Suprapubic skin (tissue), 4 donors: ENCODE measurements around the gene NRG4. TPM values are rescaled to one million over a fixed set of nuclear protein-coding genes. Genes with fewer than 3 reads are reported as not detected.

Source experiments
- DNase-seq, 2 donors: peaks; one replicate each; pipeline ENCODE4 v3.0.0-alpha.2; 2019; ENCODE audit warnings: low spot score in 2 of 2
- H3K27ac ChIP-seq: fragments of 200-600 bp; sonication (generic); one replicate; pipeline ENCODE4 v1.5.1; 2019
- H3K27me3 ChIP-seq: fragments of 200-600 bp; sonication (generic); one replicate; pipeline ENCODE4 v1.5.1; 2019
- H3K36me3 ChIP-seq: fragments of 200-600 bp; sonication (generic); one replicate; pipeline ENCODE4 v1.5.1; 2019
- H3K4me1 ChIP-seq: fragments of 200-600 bp; sonication (generic); one replicate; pipeline ENCODE4 v1.5.1; 2019
- H3K4me3 ChIP-seq: fragments of 200-600 bp; sonication (generic); one replicate; pipeline ENCODE4 v1.5.1; 2019; ENCODE audit warnings: mild to moderate bottlenecking
- H3K9me3 ChIP-seq: fragments of 200-600 bp; sonication (generic); one replicate; pipeline ENCODE4 v1.5.1; 2019
- CTCF ChIP-seq, 2 donors: fragments of 200-600 bp in 1 of 2; fragments of 450-650 bp in 1 of 2; sonication (generic) in 1 of 2; IDR thresholded peaks; one replicate each; pipeline ENCODE4 v1.5.1; 2016 to 2019; ENCODE audit warnings: antibody characterized with exemption in 2 of 2, mild to moderate bottlenecking in 1 of 2, moderate library complexity in 1 of 2
- EP300 ChIP-seq: sonication (generic); formaldehyde crosslinking; IDR thresholded peaks from one replicate; pipeline ENCODE4 v1.6.1; 2017; ENCODE audit warnings: antibody characterized with exemption
- POLR2A ChIP-seq, 2 donors: fragments of 450-650 bp; IDR thresholded peaks; one replicate each; pipeline ENCODE4 v1.6.1; 2017; ENCODE audit warnings: antibody characterized with exemption in 2 of 2, mild to moderate bottlenecking in 2 of 2, moderate library complexity in 2 of 2
- POLR2AphosphoS5 ChIP-seq, 3 donors: sonication (generic); formaldehyde crosslinking; IDR thresholded peaks; one replicate each; pipeline ENCODE4 v1.6.1; 2017; ENCODE audit warnings: antibody characterized with exemption in 3 of 3
- WGBS: methylation state at CpG from one replicate; pipeline ENCODE4 v1.1.5; 2018; 5-methylcytosine and 5-hydroxymethylcytosine counted together
- total RNA-seq, 4 donors: library from RNA; depleted of rRNA; stranded (reverse); fragments of >200 nt; gene quantifications; one replicate each; pipeline ENCODE4 v1.1.0, GENCODE V29; 2016

NRG4 gene
- total RNA-seq, 4 donors from 2014 or later = 0.17 to 4.6 (median 2.9) TPM

DNA sequence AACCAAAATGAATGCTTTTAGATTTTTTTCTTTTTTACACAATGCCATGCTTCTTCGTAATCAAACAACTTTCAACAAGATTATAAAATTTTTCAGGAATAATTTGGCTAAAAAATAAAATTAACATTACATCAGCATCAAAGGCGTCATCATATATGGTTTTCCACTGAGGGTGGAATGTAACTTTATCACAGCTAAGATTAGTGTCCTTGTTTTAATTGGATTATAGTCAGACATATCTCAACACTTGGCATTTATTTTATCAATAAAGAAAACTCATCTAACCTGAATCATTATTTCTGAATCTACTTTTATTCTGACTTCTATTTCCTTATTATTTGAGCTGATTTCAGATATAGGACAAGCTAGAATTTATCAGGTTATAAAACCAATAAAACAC, 1.6 kb downstream of the NRG4 start:
- H3K4me3 ChIP-seq = no peak overlapping the region
- H3K4me1 ChIP-seq = peaks cover 4% of the 10 kb centered on the region
- no peaks in the 10 kb centered on the region for H3K9me3 ChIP-seq
- WGBS = 78% methylated on average over 2 of the region's 2 CpGs
- no peaks in the 10 kb centered on the region for H3K36me3 ChIP-seq
- TF ChIP-seq CTCF (IDR thresholded peaks at IDR 0.05) = no peak
- no peak overlapping the region for H3K27ac ChIP-seq
- DNase-seq = no peak
- no peaks in the 10 kb centered on the region for H3K27me3 ChIP-seq

GRCh38 chr15:76006136-76006778, 6.0 kb downstream of the NRG4 start:
- no peaks in the 10 kb centered on the region for H3K36me3 ChIP-seq
- no peak for DNase-seq
- no peaks in the 10 kb centered on the region for H3K9me3 ChIP-seq
- 42% methylated on average over 2 of the region's 2 CpGs for WGBS
- no peak for TF ChIP-seq POLR2A (IDR thresholded peaks at IDR 0.05)
- no peaks in the 10 kb centered on the region for H3K27me3 ChIP-seq
- no peaks in the 10 kb centered on the region for H3K4me1 ChIP-seq
- H3K27ac ChIP-seq = no peak overlapping the region
- H3K4me3 ChIP-seq = no peak overlapping the region

DNA sequence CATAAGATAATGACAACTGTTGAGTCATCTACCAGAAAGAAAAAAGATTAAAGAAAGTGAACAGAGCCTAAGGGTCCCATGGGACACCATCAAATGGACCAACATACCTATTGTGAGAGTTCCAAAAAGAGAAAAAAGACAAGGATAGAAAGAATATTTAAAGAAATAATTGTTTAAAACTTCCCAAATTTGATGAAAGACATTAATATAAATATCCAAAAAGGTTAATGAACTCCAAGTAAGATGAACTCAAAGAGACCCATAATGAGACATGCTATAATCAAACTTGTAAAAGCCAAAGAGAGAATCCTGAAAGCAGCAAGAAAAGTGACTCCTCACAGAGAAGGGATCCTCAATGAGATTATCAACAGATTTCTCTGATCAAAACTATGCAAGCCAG, 8.9 kb downstream of the NRG4 start:
- DNase-seq = no peak
- Histone ChIP-seq H3K27me3 (no peaks in the 10 kb centered on the region), H3K27ac (no peak overlapping the region), H3K9me3 (no peaks in the 10 kb centered on the region), H3K4me3 (no peak overlapping the region), H3K4me1 (no peaks in the 10 kb centered on the region), H3K36me3 (no peaks in the 10 kb centered on the region)
- TF ChIP-seq CTCF (IDR thresholded peaks at IDR 0.05) = no peak
- TF ChIP-seq EP300 = no peak
- no peak for TF ChIP-seq POLR2AphosphoS5 (IDR thresholded peaks at IDR 0.05)
- no peak for TF ChIP-seq POLR2A (IDR thresholded peaks at IDR 0.05)

DNA sequence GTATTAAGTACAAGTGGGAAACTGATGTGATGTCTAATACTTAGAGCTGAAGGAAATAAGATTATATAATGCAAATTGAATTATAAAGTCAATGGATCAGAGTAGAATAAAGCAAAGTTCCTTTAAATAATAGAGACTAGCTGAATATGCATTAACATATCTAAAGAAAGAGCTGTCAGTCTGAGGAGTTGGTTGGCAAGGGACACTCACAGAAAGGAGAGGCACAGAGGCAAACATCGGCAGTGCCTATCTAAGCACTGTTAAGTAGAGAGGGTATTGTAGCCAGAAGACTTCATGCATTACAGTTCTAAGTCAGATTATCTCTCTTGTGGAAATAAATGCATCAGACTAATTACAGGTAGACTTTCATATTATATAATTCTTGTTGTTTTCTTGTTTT, 16.6 kb downstream of the NRG4 start:
- 93% methylated on average over 1 of the region's 1 CpG for WGBS
- no peak for TF ChIP-seq CTCF (IDR thresholded peaks at IDR 0.05)
- TF ChIP-seq POLR2AphosphoS5 (IDR thresholded peaks at IDR 0.05) = no peak
- no peak for TF ChIP-seq POLR2A (IDR thresholded peaks at IDR 0.05)
- no peak for TF ChIP-seq EP300
- Histone ChIP-seq H3K36me3 (no peaks in the 10 kb centered on the region), H3K27ac (no peak overlapping the region), H3K4me3 (no peak overlapping the region), H3K9me3 (no peaks in the 10 kb centered on the region), H3K27me3 (no peaks in the 10 kb centered on the region), H3K4me1 (no peaks in the 10 kb centered on the region)
- no peak for DNase-seq

- whole genome bisulfite sequencing = 97% methylated on average over 1 of the region's 1 CpG
- no peaks in the 10 kb centered on the region for H3K27me3 ChIP-seq
- no peaks in the 10 kb centered on the region for H3K9me3 ChIP-seq
- H3K4me1 ChIP-seq = no peaks in the 10 kb centered on the region
- H3K4me3 ChIP-seq = no peak overlapping the region
- no peak for TF ChIP-seq POLR2AphosphoS5 (IDR thresholded peaks at IDR 0.05)
- no peak for TF ChIP-seq POLR2A (IDR thresholded peaks at IDR 0.05)
- no peak for TF ChIP-seq CTCF (IDR thresholded peaks at IDR 0.05)
- TF ChIP-seq EP300 = no peak
- no peak for DNase-seq
- no peaks in the 10 kb centered on the region for H3K36me3 ChIP-seq
- no peak overlapping the region for H3K27ac ChIP-seq
Measured at GRCh38 chr15:75994220-75994619, 18.0 kb downstream of the NRG4 start.

DNA sequence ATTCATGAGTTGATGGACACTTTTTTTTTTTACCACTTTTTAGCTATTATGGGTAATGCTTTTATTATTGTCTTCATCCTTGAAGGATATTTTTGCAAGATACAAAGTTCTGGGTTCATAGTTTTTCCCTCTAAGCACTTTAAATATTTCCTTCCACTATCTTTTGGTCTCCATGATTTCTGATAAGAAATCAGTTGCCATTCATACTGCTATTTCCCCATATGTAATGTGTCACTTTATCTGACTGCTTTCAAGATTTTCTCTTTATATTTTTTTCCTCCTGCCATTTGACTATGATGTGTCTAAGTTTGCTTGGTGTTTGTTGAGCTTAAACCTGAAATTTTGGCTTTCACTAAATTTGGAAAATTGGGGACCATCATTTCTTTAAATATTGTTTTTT, 19.3 kb downstream of the NRG4 start:
- Histone ChIP-seq H3K4me3 (no peak overlapping the region), H3K27me3 (no peaks in the 10 kb centered on the region), H3K27ac (no peak overlapping the region), H3K36me3 (no peaks in the 10 kb centered on the region), H3K9me3 (no peaks in the 10 kb centered on the region), H3K4me1 (no peaks in the 10 kb centered on the region)
- DNase-seq = no peak
- TF ChIP-seq EP300 = no peak
- no peak for TF ChIP-seq POLR2AphosphoS5 (IDR thresholded peaks at IDR 0.05)
- no peak for TF ChIP-seq CTCF (IDR thresholded peaks at IDR 0.05)
- TF ChIP-seq POLR2A (IDR thresholded peaks at IDR 0.05) = no peak
